MM.1S (cell line): ENCODE measurements around the gene ADARB1.

ENCODE experiments used
- EZH2 ChIP-seq: fragments of 300-600 bp; sonication (generic); optimal IDR thresholded peaks from 2 replicates; pipeline ENCODE3; 2017; ENCODE audit warnings: low read depth, mild to moderate bottlenecking, antibody characterized with exemption, low read length, mixed read lengths
- TF ChIP-seq, protein P1 (sequence below): fragments of 300-600 bp; sonication (generic); IDR thresholded peaks from 2 replicates; pipeline ENCODE4 v1.5.1; 2016; ENCODE audit warnings: antibody characterized with exemption, low read length, mixed read lengths

DNA sequence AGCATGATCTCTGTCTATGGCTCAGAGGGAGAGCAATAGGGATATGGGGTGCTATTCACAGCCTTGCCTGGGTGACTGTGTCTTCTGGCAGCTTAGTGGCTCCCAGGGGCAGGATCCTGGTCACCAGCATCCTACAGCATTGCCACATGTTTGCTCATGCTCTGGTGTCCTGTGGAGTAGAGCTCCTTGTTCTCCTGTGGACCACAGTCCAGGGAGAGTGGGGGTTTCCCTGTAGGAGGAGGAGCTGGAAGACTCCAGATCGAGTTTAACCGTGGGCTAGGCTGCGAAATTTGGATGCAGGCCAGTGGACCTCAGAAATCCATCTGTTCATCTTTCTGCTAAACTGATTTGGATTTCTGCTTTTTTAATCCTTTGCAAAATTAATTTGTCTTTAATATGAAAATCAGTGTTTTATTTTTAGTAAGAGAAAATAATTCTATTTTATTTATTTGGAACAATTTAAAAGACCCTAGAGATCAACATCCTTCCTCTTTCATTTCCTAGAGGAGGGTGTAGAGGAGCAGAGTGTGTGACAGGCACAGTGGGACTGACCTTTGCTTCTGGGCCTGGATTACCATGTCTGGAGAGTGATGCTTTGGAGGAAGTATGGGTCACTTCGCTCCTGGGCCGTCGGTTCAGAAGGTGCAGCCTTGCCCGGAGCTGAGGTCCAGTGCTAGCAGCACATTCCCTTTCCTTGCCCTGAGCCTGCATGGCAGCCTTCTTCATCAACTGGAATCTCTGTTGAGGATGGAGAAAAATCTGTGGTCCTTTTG is 17.4 kb downstream of the ADARB1 start:
- no peak for TF ChIP-seq EZH2
- TF ChIP-seq, protein P1, sequence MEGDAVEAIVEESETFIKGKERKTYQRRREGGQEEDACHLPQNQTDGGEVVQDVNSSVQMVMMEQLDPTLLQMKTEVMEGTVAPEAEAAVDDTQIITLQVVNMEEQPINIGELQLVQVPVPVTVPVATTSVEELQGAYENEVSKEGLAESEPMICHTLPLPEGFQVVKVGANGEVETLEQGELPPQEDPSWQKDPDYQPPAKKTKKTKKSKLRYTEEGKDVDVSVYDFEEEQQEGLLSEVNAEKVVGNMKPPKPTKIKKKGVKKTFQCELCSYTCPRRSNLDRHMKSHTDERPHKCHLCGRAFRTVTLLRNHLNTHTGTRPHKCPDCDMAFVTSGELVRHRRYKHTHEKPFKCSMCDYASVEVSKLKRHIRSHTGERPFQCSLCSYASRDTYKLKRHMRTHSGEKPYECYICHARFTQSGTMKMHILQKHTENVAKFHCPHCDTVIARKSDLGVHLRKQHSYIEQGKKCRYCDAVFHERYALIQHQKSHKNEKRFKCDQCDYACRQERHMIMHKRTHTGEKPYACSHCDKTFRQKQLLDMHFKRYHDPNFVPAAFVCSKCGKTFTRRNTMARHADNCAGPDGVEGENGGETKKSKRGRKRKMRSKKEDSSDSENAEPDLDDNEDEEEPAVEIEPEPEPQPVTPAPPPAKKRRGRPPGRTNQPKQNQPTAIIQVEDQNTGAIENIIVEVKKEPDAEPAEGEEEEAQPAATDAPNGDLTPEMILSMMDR = no peak
